ENCODE data around the gene LAMA2.
A peak's percentile ranks its signal among the peaks of the same experiment; 100 is the strongest.

The LAMA2 gene

DNA sequence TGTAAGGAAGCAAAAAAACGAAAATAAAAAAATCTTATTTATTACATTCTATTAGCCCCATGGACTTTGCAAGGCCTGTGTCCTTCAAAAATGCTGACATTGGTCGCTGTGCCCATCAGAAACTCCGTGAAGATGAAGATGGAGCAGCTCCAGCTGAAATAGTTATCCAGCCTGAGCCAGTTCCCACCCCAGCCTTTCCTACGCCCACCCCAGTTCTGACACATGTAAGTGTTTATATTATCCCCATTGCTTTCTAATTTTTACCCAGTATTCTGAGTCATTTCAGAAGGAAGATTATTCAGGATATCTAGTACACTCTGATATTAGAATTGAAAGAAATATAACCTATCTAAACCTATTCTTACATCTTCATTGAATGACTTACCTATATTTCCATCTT is 609.3 kb downstream of the LAMA2 start:
- peak; percentile 22 for DNase-seq (ENCODE audit: low read depth)

DNA sequence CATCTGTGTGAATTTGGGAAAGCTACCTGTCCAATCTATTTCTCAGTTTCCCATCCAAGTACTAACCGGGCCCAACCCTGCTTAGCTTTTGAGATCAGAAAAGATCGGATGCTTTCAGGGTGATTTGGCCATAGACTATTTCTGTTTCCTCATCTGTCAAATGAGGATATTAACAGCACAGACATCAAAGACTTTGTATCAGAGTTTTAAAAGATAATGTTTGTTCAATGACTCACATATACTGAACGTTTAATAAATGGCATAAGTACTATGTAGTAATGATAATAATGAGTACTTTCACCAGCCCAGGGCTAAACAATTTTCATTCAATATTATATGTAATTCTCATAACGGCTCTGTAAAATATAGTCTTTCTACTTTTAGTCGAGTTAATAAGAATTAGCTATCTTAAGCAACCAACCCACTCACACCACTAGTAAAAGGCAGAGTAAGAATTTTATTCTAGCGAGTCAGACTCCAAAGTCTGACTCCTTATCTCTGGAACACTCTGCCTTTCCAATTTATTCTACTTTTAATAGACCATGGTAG is 610.5 kb downstream of the LAMA2 start:
- DNase-seq (ENCODE audit: low read depth) = peak; percentile 72

DNA sequence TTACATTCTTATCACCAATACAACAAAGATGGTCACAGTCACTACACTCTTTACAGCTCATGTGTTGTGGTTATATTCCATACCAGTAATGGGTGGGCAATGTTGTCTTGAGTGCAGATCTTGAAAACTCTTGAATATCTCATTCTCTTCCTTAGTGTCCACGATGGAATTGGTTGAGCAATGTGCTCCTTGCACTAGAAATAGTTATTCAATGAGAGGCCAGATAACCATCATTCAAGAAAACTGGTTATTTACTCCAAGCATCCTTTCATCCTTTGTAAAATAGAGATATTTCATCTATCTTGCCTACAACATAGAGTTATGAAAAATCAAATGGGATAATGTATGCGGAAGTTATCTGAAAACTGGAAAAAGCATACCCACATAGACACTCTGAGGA is 611.2 kb downstream of the LAMA2 start:
- peak; percentile 29 for DNase-seq (ENCODE audit: low read depth)

DNA sequence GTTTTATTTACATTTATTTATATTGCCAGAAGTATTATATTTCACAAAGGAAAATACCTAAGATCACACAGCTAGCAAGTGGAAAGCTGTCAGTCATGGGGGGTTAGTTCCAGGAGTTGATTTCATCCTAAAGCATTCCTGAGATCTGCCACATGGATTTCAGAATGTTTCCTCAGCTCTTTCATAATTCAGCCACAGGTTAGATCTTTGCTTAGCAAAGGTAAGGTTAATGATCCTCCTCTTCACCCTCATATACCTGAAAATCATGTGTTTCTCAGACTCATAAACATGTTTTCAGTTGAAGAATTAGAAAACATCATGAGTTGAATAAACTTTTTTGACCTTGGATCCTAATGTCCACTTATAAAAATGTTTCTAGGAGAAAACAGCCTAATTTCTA is 611.6 kb downstream of the LAMA2 start:
- DNase-seq (ENCODE audit: low read depth) = no peak

DNA sequence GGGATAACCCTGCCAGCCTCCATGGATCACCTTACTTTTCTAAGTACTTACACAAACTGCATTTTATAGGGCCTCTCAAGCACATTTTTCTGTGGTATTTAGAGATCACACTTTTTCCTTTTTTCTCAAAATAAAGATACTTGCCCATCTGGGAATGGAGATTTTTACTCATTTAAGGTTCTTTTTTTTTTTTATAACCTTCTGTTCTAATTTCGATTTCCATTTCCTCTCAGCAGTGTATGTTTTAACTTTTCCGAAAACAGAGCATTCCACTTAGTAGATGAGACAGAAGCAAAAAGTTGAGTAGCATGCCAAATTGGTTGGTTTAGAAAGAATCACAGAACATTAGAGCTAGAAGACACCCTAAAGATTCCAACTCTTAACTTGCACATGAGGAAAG is 612.7 kb downstream of the LAMA2 start:
- DNase-seq (ENCODE audit: low read depth) = no peak

DNA sequence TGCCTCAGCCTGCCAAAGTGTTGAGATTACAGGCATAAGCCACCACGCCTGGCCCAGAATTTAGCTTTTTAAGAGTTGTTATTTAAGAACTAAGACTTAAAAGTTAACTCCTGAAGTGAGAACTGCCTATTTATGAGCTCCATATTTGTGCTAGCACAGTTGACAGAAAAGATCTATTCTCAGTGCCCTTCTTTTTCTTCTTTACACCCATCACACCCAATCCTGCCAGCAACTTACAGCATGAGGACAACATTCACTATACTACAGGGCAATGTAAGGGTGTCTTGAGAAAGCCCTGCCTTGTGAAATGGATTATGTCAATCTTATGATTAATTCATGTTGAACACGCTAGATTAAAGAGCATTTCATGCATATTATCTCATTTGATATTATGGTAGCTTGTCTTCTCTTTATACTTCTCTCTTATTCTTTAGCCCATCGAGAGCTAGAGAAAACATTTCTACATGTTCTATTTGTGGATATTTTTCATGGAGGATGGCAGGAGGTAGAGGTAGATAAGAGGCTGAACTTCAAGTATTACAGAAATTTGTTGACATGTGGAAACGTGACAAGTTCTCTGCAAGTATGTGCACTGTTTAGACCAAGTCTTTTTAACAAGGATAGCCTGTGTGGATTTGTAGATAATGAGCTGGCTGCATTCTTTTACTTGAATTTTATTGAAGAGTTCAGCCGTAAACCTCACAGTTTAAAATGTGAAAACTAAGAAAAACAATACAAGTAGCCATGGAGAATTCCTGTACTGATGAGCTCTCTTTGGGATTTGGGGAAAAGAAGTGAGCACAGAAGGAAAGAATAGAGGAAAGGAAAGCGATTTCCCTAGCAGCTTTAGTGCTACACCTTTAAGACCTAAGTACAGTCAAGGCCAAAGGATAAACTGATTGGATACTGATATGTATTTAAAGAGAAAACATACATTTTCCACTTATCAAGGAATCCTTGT is 614.8 kb downstream of the LAMA2 start:
- DNase-seq (ENCODE audit: low read depth) = peak; percentile 86

DNA sequence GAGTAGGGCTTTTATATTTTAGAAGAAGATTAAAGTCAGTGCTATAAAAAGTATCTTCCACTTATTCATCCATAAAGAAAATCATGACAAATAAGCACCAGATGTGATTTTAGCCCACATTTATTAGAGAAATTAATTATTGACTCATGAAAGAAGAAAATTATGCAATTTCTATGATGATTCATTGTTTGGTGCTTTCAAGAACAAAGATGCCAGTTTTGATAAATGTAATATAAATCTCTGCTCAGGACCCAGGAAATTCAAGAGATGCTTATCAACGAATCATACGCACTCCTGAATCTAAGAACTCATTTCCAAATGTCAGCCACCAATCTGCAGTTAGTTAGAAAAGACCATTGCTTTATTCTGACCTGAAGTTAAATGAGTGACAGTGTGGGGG is 615.6 kb downstream of the LAMA2 start:
- peak; percentile 78 for DNase-seq (ENCODE audit: low read depth)

DNA sequence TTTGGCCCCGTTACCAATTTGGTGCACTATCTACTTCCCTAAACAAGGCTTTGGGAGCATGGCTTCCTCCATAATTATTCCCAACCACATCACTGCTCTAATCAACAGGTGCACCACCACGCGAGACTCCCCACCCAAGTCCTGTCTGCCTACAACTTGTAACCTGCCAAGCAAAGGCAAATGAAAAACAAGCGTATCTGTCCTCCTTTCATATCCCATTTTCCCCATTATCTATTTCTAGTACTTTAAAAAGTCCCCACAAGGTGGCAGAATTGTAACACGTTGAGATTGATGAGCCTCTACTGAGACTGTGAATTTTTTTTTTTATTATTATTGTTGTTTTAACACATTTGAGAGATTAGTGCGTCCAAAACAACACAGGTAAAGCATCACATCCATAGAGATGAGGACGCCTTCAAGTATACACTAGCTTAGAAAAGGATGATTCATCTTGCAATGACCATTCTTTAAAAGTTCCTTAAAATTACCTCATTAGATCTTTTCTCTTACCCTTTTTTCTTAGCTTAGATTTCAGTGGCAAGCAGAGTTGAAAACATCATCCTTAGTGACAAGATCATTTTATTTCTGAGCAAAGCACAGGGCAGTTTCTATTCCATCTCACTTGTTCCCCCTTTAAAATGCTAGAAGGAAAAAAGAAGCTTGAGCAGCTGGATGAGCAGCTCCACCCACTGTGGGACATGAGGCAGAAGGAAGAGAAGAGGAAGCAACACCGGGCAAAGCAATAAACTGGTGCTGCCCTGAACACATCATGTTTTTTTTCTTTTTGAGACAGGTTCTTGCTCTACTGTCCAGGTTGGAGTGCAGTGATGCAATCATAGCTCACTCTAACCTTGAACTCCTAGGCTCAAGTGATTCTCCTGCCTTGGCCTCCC is 616.3 kb downstream of the LAMA2 start:
- DNase-seq (ENCODE audit: low read depth) = peak; percentile 70

DNA sequence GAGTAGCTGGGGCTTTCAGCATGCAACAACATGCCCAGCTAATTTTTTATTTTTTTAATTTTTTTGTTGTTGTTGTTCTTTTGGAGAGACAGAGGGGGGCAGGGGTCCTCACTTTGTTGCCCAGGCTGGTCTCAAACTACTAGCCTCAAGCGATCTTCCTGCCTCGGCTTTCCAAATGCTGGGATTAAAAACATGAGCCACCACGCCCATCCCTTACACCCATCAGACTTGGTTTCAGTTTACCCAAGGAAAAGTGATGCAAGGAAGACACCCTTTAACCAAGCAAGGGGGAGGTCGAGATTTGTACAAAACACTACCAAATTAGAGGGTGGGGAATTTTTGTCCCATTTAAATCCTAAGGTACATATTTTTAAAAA is 616.9 kb downstream of the LAMA2 start:
- DNase-seq (ENCODE audit: low read depth) = no peak

DNA sequence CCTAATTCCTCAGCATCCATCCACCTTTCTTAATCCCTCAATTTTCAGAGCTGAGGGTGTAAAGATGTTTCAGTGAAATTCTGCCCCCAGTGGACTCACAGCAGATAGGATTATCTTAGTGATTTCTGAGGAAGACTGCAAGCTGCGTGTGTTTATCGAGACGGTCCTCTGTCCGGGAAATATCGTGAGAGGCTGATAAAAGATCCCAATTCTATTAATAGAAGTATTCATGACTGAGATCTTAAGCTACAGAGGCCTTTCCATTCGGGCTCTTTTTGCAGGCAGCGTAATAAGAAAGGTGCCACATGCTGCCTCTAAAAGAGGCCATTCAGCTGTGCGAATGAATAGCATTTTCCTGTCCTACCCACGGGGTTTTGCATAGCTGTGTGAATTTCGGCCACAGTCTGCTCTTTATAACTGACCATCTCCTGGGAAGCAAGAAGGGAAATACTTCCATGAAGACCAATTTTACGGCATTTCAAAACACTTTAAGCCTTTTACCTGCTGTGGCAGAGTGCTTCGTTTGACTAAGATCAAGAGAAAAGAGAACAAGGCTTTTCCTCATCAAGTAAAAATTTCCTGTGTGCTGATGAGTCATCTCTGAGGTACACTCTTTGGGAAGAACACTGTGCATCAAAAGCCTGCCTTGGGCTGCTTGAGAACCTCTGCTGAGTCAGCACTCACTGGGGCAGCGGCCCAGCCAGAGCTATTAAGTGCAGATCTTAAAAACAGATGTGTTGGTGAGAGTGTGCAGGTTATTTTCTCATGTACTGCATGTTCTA is 618.2 kb downstream of the LAMA2 start:
- peak; percentile 92 for DNase-seq (ENCODE audit: low read depth)

DNA sequence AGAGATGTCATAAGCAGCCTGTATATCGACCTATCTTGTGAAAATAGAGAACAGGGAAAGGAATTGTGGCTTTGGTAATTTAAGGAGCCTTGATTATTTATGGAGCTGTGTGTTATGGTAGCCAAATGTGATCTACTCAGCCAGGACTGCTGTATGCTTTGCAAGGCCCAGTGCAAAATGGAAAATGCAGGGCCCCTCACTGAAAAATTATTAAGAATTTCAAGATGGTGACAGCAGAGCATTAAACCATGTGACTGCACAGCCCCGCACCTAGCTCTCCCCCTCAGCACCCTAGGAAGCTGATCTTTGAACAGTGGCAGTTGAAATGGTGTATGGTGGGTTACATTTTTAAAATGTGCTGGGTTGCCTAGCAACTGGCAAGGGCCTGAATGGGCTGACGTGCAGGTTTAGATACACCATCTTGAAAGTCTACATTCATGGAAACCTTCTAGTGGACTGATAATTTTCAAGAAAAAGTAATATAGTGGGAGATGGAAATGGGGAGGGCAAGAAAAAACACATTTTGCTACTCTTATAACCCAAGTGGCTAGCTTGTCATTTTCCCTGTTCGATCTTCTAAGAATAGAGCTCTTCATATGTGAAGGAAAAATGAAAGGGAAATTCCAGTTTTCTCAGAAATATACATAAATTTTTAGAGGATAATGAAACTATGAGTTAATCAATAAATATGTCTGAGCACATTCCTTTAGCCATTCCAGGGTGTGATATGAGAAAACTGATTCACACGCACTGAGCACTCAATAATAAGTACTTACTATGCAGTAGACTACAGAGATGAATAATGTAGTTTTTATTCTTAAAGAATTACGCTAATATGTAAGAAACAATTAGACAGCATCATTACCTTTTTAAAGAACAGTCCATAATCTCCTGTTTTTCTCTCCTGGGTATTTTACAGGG is 619.1 kb downstream of the LAMA2 start:
- peak; percentile 20 for DNase-seq (ENCODE audit: low read depth)

DNA sequence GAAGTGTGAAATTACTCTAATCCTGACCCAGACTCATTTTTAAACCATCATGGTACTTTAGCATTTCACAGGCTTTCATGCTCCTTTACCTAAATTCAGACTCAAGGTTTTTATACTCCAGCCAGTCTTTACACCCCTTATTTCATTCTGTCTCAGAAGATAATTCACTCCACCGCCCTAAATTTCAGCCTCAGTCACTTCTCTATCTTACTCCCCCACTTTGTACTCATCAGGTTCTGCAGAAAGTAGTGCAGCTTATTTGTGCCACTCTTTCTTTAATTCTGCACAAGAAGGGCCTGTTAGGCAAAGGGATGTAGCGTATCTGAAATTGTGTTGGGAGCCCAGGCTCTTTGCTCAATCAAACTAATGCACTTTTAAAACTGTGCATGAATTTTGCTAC is 621.5 kb downstream of the LAMA2 start:
- DNase-seq (ENCODE audit: low read depth) = no peak

DNA sequence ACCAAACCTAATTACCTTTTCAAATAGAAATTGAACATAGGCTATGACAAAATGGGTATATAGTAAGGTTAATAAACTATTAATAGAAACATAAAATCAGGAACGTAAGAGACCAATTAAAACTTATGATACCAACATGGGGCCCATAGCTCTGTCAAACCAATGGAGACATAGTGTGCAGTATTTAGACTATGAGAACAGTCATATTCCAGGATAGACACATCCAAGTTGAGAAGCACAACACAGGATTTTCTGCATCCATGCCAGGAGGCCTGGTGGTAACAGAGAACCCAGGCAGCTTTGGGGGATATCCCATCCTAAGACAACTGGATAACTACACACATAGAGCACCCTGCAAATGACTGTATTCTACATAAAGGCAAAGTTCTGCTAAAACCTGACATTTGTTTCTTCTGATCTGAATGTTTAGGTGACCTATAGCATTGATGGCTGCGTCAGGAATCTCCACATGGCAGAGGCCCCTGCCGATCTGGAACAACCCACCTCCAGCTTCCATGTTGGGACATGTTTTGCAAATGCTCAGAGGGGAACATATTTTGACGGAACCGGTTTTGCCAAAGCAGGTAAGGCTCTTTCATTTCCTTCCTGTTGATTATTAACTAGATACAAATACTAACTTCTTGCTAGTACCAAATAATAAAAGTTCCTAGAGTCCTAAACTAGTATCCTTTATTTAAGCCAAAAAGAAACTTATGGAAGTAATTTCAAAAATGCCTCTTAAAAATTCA is 624.3 kb downstream of the LAMA2 start:
- DNase-seq (ENCODE audit: low read depth) = no peak

DNA sequence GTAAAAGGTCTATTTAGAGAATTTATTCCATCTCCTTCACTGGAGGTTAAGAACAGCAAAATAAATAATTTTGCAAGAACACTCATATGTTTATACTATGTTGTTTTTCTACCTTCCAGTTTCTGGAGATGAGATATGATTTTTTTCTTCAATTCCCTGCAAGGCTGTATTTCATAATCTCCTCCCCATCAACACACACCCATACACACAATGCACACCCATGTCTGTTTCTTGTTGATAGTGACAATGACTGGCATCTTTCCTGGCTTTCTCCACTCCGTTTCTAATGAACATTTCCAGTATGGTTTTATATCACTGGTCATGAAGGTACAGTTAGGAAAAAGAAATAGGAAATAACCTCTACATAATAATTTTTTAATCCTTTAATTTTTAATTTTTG is 624.9 kb downstream of the LAMA2 start:
- no peak for DNase-seq (ENCODE audit: low read depth)

DNA sequence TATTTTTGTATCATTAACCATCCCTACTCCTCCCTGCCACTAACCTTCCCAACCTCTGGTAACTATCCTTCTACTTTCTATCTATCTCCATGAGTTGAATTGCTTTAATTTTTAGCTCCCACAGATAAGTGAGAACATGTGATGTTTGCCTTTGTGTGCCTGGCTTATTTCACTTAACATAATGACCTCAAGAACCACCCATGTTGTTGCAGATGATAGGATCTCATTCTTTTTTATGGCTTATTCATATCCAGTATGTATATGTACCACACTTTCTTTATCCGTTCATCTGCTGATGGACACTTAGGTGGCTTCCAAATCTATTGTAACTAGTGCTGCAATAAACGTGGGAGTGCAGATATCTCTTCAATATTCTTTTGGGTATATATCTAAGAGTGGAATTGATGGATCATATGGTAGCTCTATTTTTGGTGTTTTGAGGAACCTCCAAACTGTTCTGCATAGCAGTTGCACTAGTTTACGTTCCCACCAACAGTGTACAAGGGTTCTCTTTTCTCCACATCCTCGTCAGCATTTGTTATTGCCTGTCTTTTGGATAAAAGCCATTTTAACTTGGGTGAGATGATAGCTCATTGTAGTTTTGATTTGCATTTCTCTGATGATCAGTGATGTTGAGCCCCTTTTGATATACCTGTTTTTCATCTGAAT is 625.7 kb downstream of the LAMA2 start:
- no peak for DNase-seq (ENCODE audit: low read depth)

DNA sequence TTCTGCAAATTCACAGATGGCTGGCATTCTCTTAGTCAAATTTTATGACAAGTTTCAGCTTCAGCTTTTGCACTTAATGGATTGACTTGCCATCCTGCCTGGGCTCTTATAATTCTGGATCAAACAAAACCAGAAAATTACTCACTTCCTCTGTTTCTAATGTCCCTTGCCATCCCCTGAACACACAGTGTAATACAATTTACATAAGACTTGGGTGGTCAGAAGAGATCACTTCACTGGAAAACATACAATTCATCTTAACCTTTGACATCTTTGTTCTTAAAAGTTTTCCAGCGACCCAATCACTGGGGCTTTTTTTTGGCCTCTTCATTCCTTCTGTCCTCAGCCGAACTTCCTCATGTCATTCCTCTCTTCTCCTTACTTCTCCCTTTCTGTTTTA is 628.0 kb downstream of the LAMA2 start:
- DNase-seq (ENCODE audit: low read depth) = peak; percentile 29

DNA sequence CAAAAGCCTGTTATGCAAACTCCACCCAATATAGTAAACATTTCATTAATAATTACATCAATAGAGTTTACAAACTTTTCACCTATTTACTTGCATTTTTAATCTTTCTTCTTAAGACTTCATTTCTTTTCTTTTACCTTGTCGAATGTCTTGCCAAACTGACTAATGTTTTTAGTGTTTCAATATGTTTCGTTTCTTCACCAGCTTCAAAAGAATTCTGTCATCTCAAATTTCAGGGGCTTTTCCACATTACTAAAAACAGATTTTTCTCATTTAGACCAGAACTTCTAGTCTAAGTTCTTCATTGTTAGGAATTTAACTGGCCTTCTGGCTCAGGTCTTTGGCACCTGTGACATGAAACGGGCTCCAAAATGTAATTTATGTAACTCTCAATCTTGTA is 630.5 kb downstream of the LAMA2 start:
- peak; percentile 35 for DNase-seq (ENCODE audit: low read depth)

DNA sequence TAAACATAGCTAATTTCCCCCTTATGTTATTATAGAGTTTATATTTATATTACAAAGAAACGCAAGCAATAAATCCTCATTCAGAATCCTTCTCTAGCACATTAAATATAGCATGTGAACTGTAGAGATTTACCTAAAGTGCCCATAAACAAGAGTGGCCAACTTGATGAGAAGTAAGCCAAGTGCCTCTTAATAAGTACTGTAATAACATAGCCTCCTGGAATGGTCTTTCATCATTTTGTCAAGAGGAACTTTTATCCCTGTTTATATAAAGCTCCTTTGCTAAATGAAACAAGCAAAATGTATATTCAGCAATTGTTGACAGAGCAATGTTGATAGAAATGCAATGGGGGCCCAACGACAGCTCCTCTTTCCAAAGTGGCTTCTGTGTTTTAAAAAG is 632.1 kb downstream of the LAMA2 start:
- DNase-seq (ENCODE audit: low read depth) = no peak

DNA sequence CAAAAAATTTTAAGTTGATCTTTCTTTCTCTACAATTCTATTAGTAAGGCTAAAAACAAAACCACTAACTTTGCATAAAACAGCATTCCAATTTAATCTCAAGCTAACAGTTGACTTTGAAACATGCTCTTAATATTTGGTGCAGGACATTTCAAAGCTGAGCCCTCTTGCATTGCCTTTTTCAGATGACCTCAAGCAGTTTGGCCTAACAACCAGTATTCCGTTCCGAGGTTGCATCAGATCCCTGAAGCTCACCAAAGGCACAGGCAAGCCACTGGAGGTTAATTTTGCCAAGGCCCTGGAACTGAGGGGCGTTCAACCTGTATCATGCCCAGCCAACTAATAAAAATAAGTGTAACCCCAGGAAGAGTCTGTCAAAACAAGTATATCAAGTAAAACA is 633.1 kb downstream of the LAMA2 start:
- no peak for DNase-seq (ENCODE audit: low read depth)

DNA sequence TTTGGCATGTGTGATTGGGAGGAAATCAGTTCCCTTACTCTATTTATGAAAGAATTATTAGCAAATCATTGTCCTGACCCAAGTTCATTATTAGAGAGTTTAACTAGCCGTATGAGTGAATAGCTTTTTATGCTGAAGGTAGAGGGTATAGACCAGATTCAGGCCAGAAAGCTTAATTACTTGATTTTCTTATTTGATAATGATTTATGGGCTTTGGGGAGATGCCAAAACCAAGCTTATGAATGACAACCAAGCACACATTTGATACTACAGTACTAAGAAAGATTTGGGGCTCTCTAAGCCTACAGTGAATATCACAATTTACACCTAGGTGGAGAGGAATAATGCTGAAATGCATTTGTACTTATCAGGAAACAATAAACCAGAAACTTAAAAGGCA is 633.8 kb downstream of the LAMA2 start:
- DNase-seq (ENCODE audit: low read depth) = no peak

All from EH (cell line).